PC-9 (cell line): ENCODE measurements around the gene SLC27A1. TPM values are rescaled to one million over a fixed set of nuclear protein-coding genes. Genes with fewer than 3 reads are reported as not detected.
A peak's percentile ranks its signal among the peaks of the same experiment; 100 is the strongest.

Experiments used
- BruUV-seq: library from RNA; stranded (reverse); fragments of 400-500 nt; replicated peaks from 2 replicates; lab custom pipeline; 2021; lab: Mats Ljungman, UMichigan
- CTCF ChIA-PET: fragments of 300-600 bp; sonication (Branson Sonifier 250); formaldehyde crosslinking; loops from one replicate; lab custom pipeline; 2022; ENCODE audit warnings: antibody characterized with exemption; lab: Charles Lee
- POLR2A ChIA-PET: fragments of 300-600 bp; sonication (Branson Sonifier 250); formaldehyde crosslinking; loops from one replicate; lab custom pipeline; 2022; ENCODE audit warnings: antibody characterized with exemption; ENCODE audit not compliant: unreplicated experiment; lab: Charles Lee
- DNase-seq, 2 experiments: peaks; one replicate each; pipeline versions ENCODE4 v3.0.0 to v3.0.0-alpha.2; 2015 to 2022; ENCODE audit warnings: mixed read lengths in 1 of 2
- H2AFZ ChIP-seq: fragments of 200-600 bp; sonication (generic); 2 replicates; pipeline ENCODE4 v1.8.1; 2017; ENCODE audit warnings: antibody characterized with exemption
- H3F3A ChIP-seq: fragments of 200-600 bp; sonication (generic); 2 replicates; pipeline ENCODE4 v1.8.1; 2017; ENCODE audit warnings: antibody characterized with exemption, mild to moderate bottlenecking, low read depth; ENCODE audit not compliant: insufficient read depth
- H3K27ac ChIP-seq: fragments of 200-600 bp; sonication (generic); 2 replicates; pipeline ENCODE4 v1.6.1; 2016; ENCODE audit warnings: mixed run types
- H3K27me3 ChIP-seq: fragments of 200-600 bp; sonication (generic); 2 replicates; pipeline ENCODE4 v1.6.1; 2016; ENCODE audit warnings: low read depth, mixed run types; ENCODE audit not compliant: insufficient read depth
- H3K36me3 ChIP-seq: fragments of 200-600 bp; sonication (generic); 2 replicates; pipeline ENCODE4 v1.6.1; 2016; ENCODE audit warnings: low read depth, mixed run types
- H3K4me1 ChIP-seq: fragments of 200-600 bp; sonication (generic); replicated peaks from 2 replicates; pipeline ENCODE4 v1.6.1; 2016; ENCODE audit warnings: mixed run types; ENCODE audit not compliant: insufficient read depth
- H3K4me2 ChIP-seq: fragments of 200-600 bp; sonication (generic); 2 replicates; pipeline ENCODE4 v1.6.1; 2017; ENCODE audit warnings: mixed run types
- H3K4me3 ChIP-seq: fragments of 200-600 bp; sonication (generic); 2 replicates; pipeline ENCODE4 v1.6.1; 2016; ENCODE audit warnings: mixed run types
- H3K79me2 ChIP-seq: fragments of 200-600 bp; sonication (generic); 2 replicates; pipeline ENCODE4 v1.6.1; 2017; ENCODE audit warnings: low read depth, mixed run types
- H3K9me2 ChIP-seq: fragments of 200-600 bp; sonication (generic); 2 replicates; pipeline ENCODE4 v1.8.1; 2017; ENCODE audit warnings: mild to moderate bottlenecking; ENCODE audit not compliant: insufficient read depth
- H3K9me3 ChIP-seq: fragments of 200-600 bp; sonication (generic); 2 replicates; pipeline ENCODE4 v1.8.1; 2016; ENCODE audit warnings: low read depth; ENCODE audit not compliant: insufficient read depth
- H4K20me1 ChIP-seq: fragments of 200-600 bp; sonication (generic); 2 replicates; pipeline ENCODE4 v1.8.1; 2017; ENCODE audit not compliant: insufficient read depth
- EZH2 ChIP-seq: fragments of 200-600 bp; sonication (generic); IDR thresholded peaks from 2 replicates; pipeline ENCODE4 v1.8.0; 2017; ENCODE audit warnings: antibody characterized with exemption, low read depth
- intact Hi-C: fragments of 100-400 bp; cut with micrococcal nuclease; formaldehyde crosslinking; loops from one replicate; pipeline ENCODE4 v1.10.0; 2022; ENCODE audit not compliant: unreplicated experiment
- total RNA-seq: library from RNA; stranded (reverse); gene quantifications from 2 replicates; pipeline ENCODE4 v1.2.3, GENCODE V29; 2021
- TF ChIP-seq, protein P1 (sequence below): fragments of 200-600 bp; sonication (generic); conservative IDR thresholded peaks from 2 replicates; pipeline ENCODE4 v1.6.1; 2017; ENCODE audit warnings: mixed run types, antibody characterized with exemption, mild to moderate bottlenecking, moderate library complexity

The SLC27A1 gene
- total RNA-seq, 1 experiment from 2014 or later = 30.8 TPM

DNA sequence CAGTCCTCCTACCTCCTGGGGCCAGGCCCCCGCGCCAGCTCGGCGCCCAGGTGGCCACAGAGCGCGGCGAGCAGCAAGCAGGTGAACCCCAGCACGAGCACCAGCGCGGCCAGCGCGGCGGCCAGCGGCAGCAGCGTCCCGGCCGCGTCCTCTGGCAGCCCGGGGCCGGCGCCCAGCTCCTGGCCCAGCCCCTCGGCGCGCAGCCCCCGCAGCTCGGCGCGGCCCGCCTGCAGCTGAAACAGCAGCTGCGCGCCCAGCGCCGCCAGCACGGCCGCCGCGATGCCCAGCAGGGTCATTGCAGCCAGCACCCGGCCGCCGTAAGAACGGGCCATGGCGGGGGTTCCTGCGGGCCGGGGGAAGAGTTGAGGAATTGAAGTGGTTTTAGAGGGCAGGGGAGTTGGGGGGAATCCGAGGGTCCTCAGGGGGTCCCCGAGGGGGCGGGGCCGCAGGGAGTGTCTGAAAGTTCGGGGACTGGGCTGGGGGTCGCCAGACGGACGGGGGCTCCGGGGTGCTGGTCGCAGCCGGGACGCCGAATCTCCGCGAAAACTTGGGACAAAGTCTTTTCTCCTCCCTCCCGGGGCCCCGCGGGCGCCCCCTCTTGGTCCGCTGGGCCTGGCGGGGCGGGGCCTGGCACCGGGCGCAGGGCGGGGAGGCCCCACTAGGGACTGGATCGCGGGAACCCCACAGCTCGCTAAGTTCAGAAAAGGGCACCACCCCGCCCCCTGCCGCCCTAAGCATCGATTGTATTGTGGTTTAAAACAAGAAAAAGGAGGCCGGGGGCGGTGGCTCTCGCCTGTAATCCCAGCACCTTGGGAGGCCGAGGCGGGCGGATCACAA, 22.0 kb upstream of the SLC27A1 start, which contains the start of gene TMEM221:
Gene TMEM221, minus strand, starts transcription at position 538 of the 837 bp plus-strand sequence. Its CDS starts 206 bp downstream, at position 332.
- Histone ChIP-seq H3K9me3 (0 out of 2 replicates have a peak, but pooled peaks cover 3% of the 10 kb centered on the region), H2AFZ (peak within 1 kb of the TSS; percentile 91), H3F3A (peaks cover 48% of the 10 kb centered on the region), H3K79me2 (no peaks in the 10 kb centered on the region), H3K27ac (no peak within 1 kb of the TSS), H3K4me3 (peak within 1 kb of the TSS; percentile 76), H3K9me2 (no peaks in the 10 kb centered on the region), H3K27me3 (no peaks in the 10 kb centered on the region), H3K36me3 (no peaks in the 10 kb centered on the region), H3K4me1 (peaks cover 14% of the 10 kb centered on the region), H4K20me1 (no peaks in the 10 kb centered on the region), H3K4me2 (peak within 1 kb of the TSS; percentile 96)
- intact Hi-C loops = no loop called here
- peak in 1 of 2 experiments; percentile 51 for DNase-seq
- no TSS peak for BruUV-seq
- no peak for TF ChIP-seq EZH2
- TF ChIP-seq, protein P1, sequence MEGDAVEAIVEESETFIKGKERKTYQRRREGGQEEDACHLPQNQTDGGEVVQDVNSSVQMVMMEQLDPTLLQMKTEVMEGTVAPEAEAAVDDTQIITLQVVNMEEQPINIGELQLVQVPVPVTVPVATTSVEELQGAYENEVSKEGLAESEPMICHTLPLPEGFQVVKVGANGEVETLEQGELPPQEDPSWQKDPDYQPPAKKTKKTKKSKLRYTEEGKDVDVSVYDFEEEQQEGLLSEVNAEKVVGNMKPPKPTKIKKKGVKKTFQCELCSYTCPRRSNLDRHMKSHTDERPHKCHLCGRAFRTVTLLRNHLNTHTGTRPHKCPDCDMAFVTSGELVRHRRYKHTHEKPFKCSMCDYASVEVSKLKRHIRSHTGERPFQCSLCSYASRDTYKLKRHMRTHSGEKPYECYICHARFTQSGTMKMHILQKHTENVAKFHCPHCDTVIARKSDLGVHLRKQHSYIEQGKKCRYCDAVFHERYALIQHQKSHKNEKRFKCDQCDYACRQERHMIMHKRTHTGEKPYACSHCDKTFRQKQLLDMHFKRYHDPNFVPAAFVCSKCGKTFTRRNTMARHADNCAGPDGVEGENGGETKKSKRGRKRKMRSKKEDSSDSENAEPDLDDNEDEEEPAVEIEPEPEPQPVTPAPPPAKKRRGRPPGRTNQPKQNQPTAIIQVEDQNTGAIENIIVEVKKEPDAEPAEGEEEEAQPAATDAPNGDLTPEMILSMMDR = peak; percentile 71
- ChIA-PET POLR2A (no interaction called here), CTCF (interaction anchor here (0.5 to 0.7 kb wide), 4 partner anchors 103 to 760 kb away, joined by 3 to 5 read pairs (median 4); no protein-coding TSS in a partner anchor)

DNA sequence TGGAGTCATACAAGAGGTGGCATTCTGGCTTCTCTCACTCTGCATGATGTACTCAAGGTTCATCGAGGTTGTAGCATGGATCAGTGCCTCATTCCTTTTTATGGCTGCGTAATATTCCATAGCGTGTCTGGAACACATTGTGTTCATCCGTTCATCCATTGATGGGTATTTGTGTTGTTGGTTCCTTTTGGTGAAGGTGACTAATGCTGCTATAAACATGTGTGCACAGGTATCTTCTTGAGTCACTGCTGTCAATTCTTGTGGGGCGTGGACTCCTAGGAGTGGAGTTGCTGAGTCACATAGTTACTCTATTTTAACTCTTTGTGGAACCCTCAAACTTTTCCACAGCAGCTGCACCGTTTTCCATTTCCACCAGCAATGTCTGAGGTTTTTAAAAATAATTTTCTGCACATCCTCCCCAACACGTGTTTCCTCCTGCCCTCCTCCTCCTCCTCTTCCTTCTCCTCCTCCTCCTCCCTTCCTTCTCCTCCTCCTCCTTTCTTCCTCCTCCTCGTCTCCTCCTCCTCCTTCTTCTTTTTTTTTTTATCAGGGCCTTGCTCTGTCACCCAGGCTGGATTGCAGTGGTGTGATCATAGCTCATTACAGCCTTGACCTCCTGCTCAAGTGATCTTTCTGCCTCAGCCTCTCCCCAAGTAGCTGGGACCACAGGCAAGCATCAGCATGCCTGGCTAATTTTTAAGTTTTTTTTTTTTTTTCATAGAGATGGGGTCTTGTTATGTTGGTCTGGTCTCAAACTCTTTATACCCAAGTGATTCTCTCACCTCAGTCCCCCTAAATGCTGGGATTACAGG, 19.9 kb upstream of the SLC27A1 start:
- peaks cover 42% of the 10 kb centered on the region for H3F3A ChIP-seq
- no peak overlapping the region for H3K4me3 ChIP-seq
- DNase-seq = peak; percentile 56 to 94
- H3K9me2 ChIP-seq = no peaks in the 10 kb centered on the region
- ChIA-PET POLR2A (no interaction called here), CTCF (interaction anchor here (0.6 to 0.7 kb wide), 2 partner anchors 63 to 401 kb away, joined by 4 to 7 read pairs; no protein-coding TSS in a partner anchor)
- H3K4me2 ChIP-seq = peak overlapping the region; percentile 53
- H3K27me3 ChIP-seq = no peaks in the 10 kb centered on the region
- no peaks in the 10 kb centered on the region for H3K79me2 ChIP-seq
- H3K9me3 ChIP-seq = 0 out of 2 replicates have a peak, but pooled peaks cover 3% of the 10 kb centered on the region
- no TSS peak for BruUV-seq
- no peaks in the 10 kb centered on the region for H3K36me3 ChIP-seq
- peak overlapping the region; percentile 75 for H3K27ac ChIP-seq
- peak overlapping the region; percentile 1; the same call in 1 of the 2 replicates for H2AFZ ChIP-seq
- H4K20me1 ChIP-seq = no peaks in the 10 kb centered on the region
- TF ChIP-seq, protein P1 = no peak
- TF ChIP-seq EZH2 = no peak
- intact Hi-C loops = loop anchor here (5.0 kb wide), 1 partner anchor 407 kb away; the partner anchor contains the start of gene RPL18A
- peaks cover 14% of the 10 kb centered on the region for H3K4me1 ChIP-seq

DNA sequence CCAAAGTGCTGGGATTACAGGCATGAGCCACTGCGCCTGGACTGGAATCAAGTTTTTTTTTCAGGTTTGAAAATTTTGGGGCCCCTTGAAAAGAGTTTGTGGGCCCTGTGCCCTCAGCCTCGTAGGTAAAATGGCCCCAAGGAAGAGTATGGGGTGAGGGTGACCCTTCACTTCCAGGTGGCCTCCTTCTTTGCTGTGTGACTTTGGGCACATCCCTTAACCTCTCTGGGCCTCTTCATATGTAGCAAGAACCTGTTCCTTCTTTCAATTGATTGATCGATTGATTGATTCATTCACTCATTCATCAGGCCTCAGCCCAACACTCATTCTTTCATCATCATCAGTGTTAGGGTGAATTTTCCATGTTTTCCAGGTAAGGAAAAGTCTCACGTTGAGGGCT, 18.5 kb upstream of the SLC27A1 start:
- Histone ChIP-seq H3K4me1 (peaks cover 14% of the 10 kb centered on the region), H3F3A (peaks cover 39% of the 10 kb centered on the region), H3K4me2 (no peak overlapping the region), H4K20me1 (no peaks in the 10 kb centered on the region), H2AFZ (no peak overlapping the region), H3K79me2 (no peaks in the 10 kb centered on the region), H3K9me3 (no peaks in the 10 kb centered on the region), H3K27me3 (no peaks in the 10 kb centered on the region), H3K36me3 (no peaks in the 10 kb centered on the region), H3K9me2 (no peaks in the 10 kb centered on the region), H3K4me3 (no peak overlapping the region), H3K27ac (no peak overlapping the region; the same call in 1 of the 2 replicates)
- no peak for DNase-seq
- intact Hi-C loops = loop anchor here (5.0 kb wide), 1 partner anchor 405 kb away; the partner anchor contains the start of gene RPL18A
- POLR2A ChIA-PET = no interaction called here
- BruUV-seq = no TSS peak
- TF ChIP-seq, protein P1 = no peak
- TF ChIP-seq EZH2 = no peak
- CTCF ChIA-PET = interaction anchor here (0.6 kb wide), 1 partner anchor 70 kb away, joined by 3 read pairs; no protein-coding TSS in a partner anchor
